ENCODE results near the gene PIM1. TPM values are rescaled to one million over a fixed set of nuclear protein-coding genes. Genes with fewer than 3 reads are reported as not detected.
A peak's percentile ranks its signal among the peaks of the same experiment; 100 is the strongest.

Gene PIM1
- total and polyA plus RNA-seq, 9 of the 15 experiments (the other 6 are each of a cell fraction or from before 2014, with no cell fraction given), result 19.0 to 789 (median 212) TPM

GRCh38 chr6:37205175-37205996 is 35.4 kb downstream of the PIM1 start (continued):
- TF ChIP-seq REST (IDR thresholded peaks at IDR 0.05; ENCODE audit: borderline replicate concordance), result no peak
- TF ChIP-seq REST (CRISPR knock-in tag; IDR thresholded peaks at IDR 0.05; ENCODE audit: low read depth), result 0 out of 2 replicates have a peak, but pooled peaks have one; percentile 46
- TF ChIP-seq PHTF2 (CRISPR knock-in tag; IDR thresholded peaks at IDR 0.05), result no peak
- 0 out of 4 replicates have a peak, but pooled peaks of 1 of the 2 experiments have one; percentile 5 for TF ChIP-seq NRF1 (conservative IDR thresholded peaks at IDR 0.05 in 1 of 2, IDR thresholded peaks at IDR 0.05 in 1 of 2)
- peak; percentile 41; the same call in 1 of the 2 replicates for TF ChIP-seq MAFK (IDR thresholded peaks at IDR 0.05; ENCODE audit: low read length)
- TF ChIP-seq, protein P1, sequence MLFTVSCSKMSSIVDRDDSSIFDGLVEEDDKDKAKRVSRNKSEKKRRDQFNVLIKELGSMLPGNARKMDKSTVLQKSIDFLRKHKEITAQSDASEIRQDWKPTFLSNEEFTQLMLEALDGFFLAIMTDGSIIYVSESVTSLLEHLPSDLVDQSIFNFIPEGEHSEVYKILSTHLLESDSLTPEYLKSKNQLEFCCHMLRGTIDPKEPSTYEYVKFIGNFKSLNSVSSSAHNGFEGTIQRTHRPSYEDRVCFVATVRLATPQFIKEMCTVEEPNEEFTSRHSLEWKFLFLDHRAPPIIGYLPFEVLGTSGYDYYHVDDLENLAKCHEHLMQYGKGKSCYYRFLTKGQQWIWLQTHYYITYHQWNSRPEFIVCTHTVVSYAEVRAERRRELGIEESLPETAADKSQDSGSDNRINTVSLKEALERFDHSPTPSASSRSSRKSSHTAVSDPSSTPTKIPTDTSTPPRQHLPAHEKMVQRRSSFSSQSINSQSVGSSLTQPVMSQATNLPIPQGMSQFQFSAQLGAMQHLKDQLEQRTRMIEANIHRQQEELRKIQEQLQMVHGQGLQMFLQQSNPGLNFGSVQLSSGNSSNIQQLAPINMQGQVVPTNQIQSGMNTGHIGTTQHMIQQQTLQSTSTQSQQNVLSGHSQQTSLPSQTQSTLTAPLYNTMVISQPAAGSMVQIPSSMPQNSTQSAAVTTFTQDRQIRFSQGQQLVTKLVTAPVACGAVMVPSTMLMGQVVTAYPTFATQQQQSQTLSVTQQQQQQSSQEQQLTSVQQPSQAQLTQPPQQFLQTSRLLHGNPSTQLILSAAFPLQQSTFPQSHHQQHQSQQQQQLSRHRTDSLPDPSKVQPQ (CRISPR knock-in tag; IDR thresholded peaks at IDR 0.05; ENCODE audit: borderline replicate concordance), result no peak
- TF ChIP-seq PURB (CRISPR knock-in tag; IDR thresholded peaks at IDR 0.05; ENCODE audit: low read depth), result no peak
- no peak for TF ChIP-seq ZNF431 (CRISPR knock-in tag; IDR thresholded peaks at IDR 0.05)
- TF ChIP-seq AFF1 (IDR thresholded peaks at IDR 0.05; ENCODE audit: low read depth in 1 of 2, partially characterized antibody in 2 of 2), result peak in 1 of 2 experiments; percentile 62
- TF ChIP-seq ZNF324 (CRISPR knock-in tag; IDR thresholded peaks at IDR 0.05), result no peak; the same call in 1 of the 2 replicates
- peak; percentile 7 for TF ChIP-seq NEUROD1 (IDR thresholded peaks at IDR 0.05; ENCODE audit: borderline replicate concordance, low read depth, low read length, partially characterized antibody)
